Renal cortex interstitium (tissue), 11 donors: ENCODE data around the gene ADRA2B. TPM values are rescaled to one million over a fixed set of nuclear protein-coding genes. Genes with fewer than 3 reads are reported as not detected.

Source experiments
- DNase-seq, 11 donors: peaks; one replicate each; pipeline ENCODE4 v3.0.0-alpha.2; 2013; ENCODE audit warnings: low read depth in 9 of 11, low spot score in 4 of 11; ENCODE audit errors: extremely low read depth in 1 of 11
- polyA plus RNA-seq, 3 donors: library from polyadenylated mRNA; unstranded; fragments of 120-200 nt; gene quantifications; one replicate each; pipeline ENCODE4 v1.2.1, GENCODE V29; 2013; ENCODE audit not compliant: insufficient read length in 3 of 3

ADRA2B gene
- polyA plus RNA-seq, 3 donors, result 4.5 to 4.8 (median 4.5) TPM

DNA sequence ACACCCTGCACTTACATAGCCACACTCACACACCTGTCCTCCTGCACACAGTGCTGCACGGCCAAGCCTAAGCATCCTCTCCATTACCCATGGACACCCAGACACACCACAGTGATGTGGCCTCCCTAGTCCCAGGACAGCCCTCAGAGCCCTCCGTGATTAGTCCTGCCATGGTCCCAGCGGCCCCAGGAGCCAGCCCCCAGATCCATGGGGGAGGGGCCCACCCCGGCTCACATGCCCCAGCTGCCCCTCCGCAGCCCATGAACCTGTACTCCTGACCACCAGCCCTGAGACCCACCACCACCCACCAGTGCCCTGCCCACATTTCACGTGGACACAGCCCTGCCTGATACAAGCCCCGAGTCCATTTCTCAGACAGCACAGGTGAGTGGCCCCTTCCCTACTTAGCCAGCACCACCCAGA is 36.9 kb upstream of the ADRA2B start:
- no peak for DNase-seq

DNA sequence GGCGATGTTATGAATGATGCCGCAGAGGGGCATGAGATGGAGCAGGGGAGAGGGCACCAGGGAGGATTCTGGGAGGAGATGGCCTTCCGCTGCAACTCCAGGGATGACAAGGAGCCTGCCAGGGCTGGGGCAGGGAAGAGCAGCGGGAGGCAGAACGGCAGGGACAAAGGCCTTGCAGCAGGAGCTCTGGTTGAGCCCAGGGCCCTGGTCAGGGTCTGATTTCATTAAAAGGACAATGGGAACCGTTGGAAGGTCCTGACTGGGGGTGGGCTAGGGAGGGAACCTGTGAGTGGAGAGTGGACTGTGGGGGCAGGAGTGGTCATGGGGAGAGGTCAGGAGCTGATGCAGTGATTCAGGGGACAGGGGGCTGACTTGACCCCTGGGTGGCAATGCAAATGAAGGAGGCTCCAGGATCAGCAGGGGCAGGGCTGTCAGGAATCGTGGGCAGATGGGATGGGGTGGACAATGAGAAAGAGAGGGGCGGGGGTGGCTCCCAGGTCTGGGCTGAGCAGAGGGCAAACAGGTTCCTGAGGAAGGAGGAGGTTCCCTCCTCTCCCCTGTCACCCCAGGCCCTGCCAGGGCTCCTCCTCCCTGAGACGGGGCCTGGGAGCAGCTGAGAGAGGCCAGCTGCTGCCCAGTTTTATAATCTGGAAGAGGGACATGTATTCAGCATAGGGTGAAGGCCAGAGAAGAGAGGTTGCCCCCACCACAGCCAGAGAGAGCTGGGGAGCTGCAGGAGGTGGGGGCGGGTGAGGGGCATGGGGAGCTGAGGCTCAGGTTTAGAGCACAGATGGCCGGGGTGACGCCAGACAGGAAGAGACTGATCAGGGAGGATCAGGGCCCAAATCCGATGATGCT is 36.2 kb upstream of the ADRA2B start:
- no peak for DNase-seq

DNA sequence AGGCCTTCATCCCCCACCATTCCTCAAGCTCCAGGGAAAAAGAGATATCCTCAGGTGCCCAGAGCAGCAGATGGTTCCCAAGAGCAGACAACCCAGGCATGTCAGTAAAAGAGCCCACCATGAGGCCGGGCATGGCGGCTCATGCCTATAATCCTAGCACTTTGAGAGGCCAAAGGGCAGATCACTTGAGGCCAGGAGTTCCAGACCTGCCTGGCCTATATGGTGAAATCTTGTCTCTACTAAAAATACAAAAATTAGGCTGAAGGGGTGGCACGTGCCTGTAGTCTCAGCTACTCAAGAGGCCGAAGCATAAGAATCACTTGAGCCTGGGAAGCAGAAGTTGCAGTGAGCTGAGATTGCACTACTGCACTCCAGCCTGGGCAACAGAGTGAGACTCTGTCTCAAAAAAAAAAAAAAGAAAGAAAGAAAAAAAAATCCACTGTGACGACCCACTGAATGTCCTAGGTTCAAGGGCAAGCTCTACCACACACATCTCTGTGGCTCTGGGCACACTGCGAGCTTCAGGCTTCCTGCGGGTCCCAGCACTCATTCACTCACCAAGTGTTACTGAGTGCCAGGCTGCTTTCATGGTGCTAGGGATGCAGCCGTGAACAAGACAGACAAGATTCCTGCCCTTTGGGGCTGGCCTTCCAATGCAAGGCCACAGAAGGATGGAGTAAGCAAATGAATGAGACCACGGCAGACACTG is 35.4 kb upstream of the ADRA2B start:
- DNase-seq, result no peak

DNA sequence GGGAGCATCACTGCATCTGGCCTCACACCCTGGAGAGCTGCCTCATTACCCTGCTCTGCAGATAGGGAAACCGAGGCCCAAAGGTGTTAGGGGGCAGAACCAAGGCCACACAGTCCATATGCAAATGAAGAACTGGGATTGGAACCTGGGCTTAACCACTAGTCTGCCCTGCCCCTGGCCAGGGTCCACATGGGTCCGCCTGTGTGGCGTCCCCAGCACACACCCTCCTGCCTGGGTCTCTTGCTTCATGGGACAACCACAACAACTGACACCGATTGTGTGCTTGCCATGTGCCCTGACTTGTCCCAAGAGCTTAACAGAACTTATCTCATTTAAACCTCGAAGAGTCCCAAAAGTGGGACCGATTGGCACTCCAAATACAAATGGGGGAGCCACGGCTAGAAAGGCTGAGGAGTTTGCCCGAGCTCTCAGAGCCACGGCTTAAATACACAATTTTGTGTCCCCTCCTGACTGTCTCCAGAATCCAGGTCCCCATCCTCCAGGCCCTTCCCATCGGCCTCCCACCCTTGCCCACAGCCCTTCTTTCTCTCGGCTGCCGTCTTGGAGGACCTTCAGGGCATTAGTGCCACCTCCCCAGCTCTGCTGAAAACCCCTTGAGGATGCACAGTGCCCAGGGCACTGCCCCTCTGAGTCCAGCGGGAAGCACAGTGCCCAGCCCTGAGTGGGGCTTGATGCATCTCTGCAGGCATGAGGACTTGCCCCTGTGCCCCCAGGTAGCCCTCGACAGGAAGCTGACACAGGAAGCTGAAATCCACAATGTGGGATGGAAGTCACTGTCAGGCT is 34.6 kb upstream of the ADRA2B start:
- no peak for DNase-seq

DNA sequence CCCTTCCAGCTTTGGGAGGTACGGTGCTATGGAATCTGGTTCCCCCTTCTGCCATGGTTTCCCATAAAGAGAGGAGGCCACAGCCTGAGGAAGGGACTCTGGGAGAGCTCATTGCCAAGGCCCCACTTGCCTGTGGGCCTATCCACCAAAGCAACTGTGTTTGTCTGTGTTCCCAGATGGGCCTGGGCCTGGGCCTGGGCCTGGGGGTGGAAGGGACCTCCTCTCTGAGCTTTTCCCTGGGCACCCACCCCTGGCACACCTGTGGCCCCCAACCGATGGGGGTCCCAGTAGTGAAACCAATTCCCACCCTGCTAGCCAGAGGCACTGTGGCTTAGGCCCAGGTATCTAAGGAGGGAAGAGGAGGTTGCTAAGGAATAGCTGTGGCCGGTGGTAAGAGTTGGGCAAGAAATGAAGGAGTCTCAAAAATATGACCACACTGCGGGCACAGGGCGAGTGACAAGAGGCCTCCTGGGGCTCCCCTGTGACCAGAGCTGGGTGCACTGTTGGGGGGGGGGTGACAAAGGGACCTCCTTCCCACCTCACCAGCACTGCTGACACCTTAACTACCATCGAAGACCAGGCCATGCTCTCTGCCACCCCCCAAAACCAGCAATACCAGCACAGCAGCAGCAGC is 33.8 kb upstream of the ADRA2B start:
- no peak for DNase-seq

DNA sequence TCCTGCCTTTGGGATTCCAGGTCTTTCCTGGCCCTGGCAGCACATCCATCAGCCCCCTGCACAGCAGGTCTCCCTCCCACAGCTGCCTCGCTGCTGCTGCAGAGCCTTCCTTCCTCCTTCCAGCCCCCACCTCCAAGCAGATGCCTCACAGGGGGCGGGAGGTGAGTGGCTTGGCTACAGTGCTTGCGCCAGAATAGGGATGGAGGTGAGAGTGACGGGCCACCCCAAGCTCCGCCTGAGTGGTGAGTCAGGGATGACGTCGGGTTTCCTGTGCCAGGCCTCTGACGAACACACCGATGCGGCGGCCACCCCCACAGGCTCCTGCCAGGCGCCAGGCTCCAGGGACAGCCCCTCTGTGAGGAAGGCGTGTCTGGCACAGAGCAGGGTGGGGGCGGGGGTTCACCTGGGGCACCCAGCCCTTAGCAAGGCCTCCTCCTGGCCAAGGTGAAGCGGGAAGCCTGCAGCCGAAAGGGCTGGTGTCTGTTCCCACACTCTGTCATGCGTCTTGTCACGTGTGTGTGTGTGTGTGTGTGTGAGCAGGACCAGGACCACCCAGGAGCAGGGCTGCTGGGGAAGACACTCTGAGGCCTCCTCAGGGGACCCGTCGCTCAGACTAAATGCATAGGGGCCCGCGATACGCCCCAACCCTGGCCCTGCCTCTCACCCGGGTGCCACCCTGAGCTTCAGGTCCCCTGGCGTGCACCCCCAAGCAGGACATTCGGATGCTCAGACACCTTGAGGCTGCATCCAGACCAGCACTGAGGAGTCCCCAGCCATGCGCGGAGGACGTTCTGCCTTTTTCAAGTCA is 32.2 kb upstream of the ADRA2B start:
- DNase-seq, result peak in 7 of 11 donors; percentile 67 to 77 (median 70)

DNA sequence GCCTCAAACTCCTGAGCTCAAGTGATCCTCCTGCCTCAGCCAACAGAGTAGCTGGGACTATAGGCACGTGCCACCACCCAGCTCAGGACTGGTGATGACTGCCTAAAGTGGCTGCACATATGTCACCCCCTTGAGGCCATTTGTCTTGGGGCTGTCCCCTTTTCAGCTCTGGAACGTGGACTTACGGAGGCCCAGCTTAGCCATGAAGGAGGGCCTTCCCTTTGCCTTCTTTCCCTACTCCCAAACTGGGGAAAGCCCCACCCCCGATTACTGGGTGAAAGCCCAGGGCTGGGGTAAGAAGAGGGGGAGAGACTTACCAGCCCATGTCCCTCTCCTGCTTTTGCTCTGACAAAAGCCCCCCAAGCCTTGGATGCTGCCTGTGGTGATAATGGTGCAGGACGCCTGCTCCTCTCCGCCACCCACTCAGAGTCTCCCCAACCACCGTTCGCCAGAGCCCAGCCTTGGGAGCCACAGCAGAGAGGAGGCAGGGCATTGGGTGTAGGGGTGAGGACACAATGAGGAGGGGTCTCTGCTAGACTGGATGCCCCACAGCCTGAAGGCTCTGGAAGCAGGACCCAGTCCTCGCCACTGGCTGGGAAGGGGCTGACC is 31.3 kb upstream of the ADRA2B start:
- DNase-seq, result no peak

DNA sequence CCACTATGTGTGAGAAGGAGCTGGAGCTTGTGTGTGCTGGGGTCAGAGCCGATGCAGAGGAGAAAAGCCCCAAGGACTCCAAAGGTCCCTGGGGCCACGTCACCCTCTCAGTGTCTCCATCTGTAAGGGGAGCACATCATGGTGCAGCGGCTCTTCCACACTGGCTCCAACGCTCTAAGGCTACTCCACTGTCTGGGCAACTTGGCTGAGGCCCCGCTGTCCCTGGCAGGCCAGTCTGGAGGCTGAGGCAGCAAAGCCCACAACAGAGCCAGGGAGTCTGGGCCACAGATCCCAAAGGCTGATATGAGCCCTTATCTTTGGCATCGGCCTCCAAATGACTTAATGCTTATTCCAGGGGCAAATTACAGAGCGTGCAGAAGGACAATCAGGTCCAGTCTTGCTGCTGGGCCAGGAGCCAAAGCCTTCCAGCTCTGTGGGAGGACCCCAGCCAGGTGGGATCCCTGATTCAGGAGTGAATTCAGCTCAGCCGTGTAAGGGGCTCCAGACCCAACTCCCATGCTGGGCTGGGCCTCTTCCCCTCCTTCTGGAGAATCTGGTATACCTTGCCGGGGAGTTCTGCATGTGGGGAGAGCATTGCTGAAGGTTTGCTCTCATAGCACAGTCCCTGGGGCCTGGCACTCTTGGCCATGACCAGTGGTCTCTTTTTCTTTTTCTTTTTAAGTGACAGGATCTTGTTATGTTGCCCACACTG is 30.7 kb upstream of the ADRA2B start:
- DNase-seq, result no peak

DNA sequence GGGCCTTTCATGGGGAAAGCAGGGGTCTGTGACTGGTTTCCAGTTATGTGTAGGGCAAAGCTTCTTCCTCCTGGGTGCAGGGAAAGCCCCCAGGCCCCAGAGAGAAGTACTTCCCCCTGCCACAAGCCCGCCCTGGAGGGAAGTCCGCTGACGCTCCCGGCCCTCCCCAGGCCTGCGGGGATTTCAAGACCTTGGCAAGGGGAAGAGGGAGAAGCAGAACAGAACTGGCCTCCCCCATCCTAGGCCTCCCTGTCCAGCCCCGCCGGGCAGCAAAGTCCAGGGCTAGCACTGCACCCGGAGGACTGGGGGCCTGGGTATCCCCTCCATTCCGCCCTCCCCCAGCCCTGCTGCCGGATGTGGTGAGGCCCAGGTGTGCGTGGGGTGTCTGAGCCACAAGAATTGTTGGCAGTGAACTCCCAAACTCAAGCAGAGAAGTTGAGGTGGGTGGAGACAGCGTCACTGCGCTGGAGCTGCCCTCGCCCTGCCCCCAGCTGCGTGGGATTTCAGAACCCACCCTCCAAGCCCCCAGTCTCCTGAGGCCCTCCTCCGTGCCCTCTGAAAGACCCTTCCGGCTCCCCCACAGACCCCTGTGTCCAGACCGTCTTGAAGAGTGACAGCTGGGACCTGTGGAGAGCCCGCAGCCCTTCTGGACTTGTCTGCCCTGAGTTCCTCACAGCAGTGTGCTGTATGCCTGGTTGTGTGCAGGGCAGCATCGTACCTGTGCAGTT is 29.9 kb upstream of the ADRA2B start:
- no peak for DNase-seq

DNA sequence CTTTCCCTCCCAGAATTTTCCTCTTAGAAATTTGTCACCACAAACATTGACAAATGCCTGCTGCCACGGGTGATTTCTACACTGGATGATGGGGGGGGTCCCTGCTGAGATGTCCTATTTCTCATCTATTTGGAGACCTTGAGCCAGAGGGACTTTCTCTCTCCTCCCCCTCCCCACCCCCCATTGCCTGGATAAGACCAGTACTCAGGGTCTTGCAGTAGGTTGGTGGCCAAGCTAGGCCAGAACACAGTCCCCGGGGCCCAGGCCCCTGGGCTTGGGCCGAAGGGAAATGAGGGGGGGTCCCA is 29.4 kb upstream of the ADRA2B start:
- DNase-seq, result no peak

DNA sequence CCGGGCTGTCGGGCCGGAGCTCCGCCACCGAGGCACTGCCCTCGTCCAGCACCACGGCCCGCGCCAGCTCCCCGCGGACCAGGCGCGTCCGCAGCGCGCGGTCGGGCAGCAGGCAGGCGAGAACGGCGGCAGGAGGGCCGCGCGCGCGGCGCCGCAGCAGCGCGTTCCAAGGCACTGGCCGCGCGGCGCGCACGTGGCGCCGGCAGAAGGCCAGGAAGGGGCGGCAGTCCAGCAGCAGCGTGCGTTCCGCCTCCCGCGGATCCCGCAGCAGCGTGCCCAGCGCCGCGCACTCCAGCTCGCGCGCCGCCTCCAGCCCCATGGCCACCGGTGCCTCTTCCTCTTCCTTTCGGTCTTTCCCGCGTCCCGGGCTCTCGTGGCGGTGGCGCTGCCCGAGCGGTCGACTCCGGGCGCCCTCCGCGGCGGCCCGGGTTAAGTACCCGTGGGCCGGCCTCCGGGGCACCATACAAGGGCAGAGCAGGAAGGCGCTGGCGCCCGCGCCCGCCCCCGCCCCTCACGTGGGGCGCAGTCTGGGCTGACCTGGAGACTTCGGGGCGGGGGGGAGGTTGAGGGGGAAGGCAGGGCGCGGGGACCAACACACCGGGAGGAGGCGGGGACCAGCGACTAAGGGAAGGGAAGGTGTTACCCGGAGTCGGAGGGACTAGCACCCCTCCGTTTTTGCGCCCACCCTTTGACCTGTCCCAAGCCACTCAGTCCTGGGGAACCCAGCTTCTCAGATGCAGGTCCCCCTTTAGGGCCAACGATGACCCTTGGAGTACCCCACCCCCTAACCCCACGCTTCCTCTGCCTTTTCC is 28.9 kb upstream of the ADRA2B start, which contains the start of gene DUSP2:
Gene DUSP2 (minus strand): TSS at position 405 of the 812 bp plus-strand sequence. CDS start 86 bp downstream, at position 319.
- DNase-seq, result peak in 4 of 11 donors; percentile 45 to 63 (median 56)

DNA sequence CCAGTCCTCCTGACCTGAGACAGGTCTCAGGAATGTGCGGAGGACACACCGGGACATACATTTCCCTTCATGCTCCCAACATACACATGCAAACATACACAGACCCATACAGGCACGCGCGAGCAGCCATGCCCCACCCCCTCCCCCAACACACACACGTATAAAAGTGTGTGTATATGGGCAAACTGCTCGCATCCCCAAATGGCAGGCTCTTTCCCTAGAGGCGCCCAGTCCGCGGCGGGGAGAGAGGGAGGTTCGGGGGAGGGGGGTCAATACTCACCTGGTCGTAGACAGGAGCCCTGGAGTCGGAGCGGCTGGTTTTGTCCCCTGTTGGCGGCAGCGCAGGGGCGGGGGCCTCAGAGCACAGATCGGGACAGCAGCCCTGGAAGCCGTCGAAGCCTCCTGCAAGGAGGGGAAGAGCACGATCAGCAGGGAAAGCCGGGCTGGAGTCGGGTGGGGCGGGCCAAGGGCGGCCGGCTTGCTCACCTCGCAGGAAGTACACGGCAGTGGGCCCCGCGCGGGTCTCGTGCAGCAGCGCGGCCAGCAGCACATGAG is 28.2 kb upstream of the ADRA2B start:
- no peak for DNase-seq

DNA sequence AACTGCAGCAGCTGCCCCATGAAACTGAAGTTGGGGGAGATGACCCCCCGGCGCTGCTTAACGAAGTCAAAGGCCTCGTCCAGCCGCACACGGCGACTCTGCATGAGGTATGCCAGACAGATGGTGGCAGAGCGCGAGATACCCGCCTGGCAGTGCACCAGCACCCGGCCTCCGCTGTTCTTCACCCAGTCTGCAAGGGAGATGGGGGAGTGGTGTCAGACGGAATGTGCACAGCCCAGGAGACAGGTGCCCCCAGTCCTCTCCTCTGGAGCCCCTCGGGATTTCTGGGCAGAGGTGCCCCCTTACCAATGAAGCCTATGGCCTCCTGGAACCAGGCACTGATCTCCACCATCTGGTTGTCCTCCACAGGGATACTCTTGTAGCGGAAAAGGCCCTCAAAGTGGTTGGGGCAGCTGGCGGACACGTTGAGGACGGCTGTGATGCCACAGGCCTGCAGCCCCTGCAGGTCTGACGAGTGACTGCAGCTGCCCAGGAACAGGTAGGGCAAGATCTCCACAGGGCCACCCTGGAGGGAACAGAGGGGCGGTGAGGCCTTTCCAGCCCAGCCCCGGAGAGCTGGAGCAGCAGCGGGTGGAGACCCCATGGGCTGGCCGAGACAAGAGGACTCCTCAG is 27.6 kb upstream of the ADRA2B start:
- DNase-seq, result no peak

DNA sequence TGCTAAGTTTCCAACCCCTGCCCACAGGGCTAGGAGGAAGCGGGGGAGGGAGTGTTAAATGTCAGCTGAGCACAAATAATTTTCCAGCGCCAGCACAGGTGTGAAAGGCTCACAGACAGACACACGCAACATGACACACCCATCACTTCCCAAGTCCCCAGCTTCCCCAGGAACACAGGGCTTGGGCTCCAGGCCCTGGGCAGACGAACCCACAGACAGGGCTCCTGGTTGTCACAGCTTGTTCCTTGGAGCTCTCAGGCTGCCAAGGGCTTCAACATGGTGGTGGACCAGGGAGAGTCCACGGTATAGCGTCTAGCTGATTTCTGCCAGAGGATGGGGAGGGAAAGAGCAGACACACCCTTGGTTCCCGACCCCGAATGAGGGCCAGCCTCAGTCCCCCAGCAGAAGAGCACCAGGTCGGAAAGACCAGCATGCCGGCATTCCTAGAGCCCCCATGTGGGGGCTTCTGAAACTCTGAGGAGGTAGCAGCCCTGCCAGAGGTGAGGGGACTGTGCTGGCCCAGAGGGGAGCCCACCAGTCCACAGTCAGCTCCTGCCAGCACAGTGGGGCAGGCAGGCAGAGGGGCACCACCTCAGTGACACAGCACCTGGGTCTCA is 27.0 kb upstream of the ADRA2B start:
- DNase-seq, result no peak
